ENCODE data around the gene IPO7. TPM values are rescaled to one million over a fixed set of nuclear protein-coding genes. Genes with fewer than 3 reads are reported as not detected.

IPO7 gene
- total and polyA plus RNA-seq, 2 of the 13 experiments (the other 11 are each of a cell fraction or from before 2014, with no cell fraction given): 59.4 to 98.4 TPM

- H3K4me2 ChIP-seq (ENCODE audit: low read depth, low read length): no peak overlapping the region
- ATAC-seq (peak; percentile 75), DNase-seq (ENCODE audit: low spot score) (peak; percentile 22), FAIRE-seq (no peak)
- no peaks in the 10 kb centered on the region for H3K4me1 ChIP-seq (ENCODE audit: insufficient read depth, low read length)
- no peaks in the 10 kb centered on the region for H3K27me3 ChIP-seq (ENCODE audit: control insufficient read depth in 1 of 2, insufficient read depth in 2 of 2, low read length in 2 of 2)
- ChIA-PET POLR2A (no interaction called here), CTCF (ENCODE audit: low intra/inter-chr PET ratio, low total read pairs) (no interaction called here)
- H3K9me3 ChIP-seq (ENCODE audit: low read length): no peaks in the 10 kb centered on the region
- no peak overlapping the region for H3K9ac ChIP-seq (ENCODE audit: insufficient read depth, low read depth, low read length)
- H4K20me1 ChIP-seq (ENCODE audit: insufficient read depth, low read length): no peaks in the 10 kb centered on the region
- H3K36me3 ChIP-seq (replicated peaks in 1 of 2; ENCODE audit: control insufficient read depth in 1 of 2, insufficient read depth in 2 of 2, low read length in 2 of 2): peaks cover 10 to 77% of the 10 kb centered on the region in 2 experiments
- BruUV-seq (replicated peaks): no TSS peak
- WGBS (ENCODE audit: low lambda C conversion rate): 79% methylated on average over 1 of the region's 1 CpG
- H3K4me3 ChIP-seq (replicated peaks in 1 of 3; ENCODE audit: insufficient read depth in 1 of 3, low read depth in 2 of 3, low read length in 3 of 3): no peak overlapping the region
- intact Hi-C loops (cut with micrococcal nuclease; ENCODE audit: unreplicated experiment) (no loop called here), in situ Hi-C loops (cut with HindIII; ENCODE audit: extremely low pct_ligation_motif_present, low pct_unique_long_range_greater_than_20kb) (no loop called here)
- TF ChIP-seq, protein P1, sequence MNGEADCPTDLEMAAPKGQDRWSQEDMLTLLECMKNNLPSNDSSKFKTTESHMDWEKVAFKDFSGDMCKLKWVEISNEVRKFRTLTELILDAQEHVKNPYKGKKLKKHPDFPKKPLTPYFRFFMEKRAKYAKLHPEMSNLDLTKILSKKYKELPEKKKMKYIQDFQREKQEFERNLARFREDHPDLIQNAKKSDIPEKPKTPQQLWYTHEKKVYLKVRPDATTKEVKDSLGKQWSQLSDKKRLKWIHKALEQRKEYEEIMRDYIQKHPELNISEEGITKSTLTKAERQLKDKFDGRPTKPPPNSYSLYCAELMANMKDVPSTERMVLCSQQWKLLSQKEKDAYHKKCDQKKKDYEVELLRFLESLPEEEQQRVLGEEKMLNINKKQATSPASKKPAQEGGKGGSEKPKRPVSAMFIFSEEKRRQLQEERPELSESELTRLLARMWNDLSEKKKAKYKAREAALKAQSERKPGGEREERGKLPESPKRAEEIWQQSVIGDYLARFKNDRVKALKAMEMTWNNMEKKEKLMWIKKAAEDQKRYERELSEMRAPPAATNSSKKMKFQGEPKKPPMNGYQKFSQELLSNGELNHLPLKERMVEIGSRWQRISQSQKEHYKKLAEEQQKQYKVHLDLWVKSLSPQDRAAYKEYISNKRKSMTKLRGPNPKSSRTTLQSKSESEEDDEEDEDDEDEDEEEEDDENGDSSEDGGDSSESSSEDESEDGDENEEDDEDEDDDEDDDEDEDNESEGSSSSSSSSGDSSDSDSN (CRISPR knock-in tag; IDR thresholded peaks at IDR 0.05): no peak
- TF ChIP-seq ZNF343 (CRISPR knock-in tag; IDR thresholded peaks at IDR 0.05) (no peak), ZBTB1 (CRISPR knock-in tag; IDR thresholded peaks at IDR 0.05; ENCODE audit: borderline replicate concordance) (no peak), SETDB1 (CRISPR knock-in tag; IDR thresholded peaks at IDR 0.05; ENCODE audit: borderline replicate concordance) (no peak), TCF7L2 (IDR thresholded peaks at IDR 0.05; ENCODE audit: low read depth, low read length) (no peak), FOSL1 (CRISPR knock-in tag; IDR thresholded peaks at IDR 0.05; ENCODE audit: borderline replicate concordance) (no peak), ZNF263 (CRISPR knock-in tag; IDR thresholded peaks at IDR 0.05) (no peak), ZBTB10 (CRISPR knock-in tag; IDR thresholded peaks at IDR 0.05; ENCODE audit: borderline replicate concordance) (no peak), REPIN1 (CRISPR knock-in tag; IDR thresholded peaks at IDR 0.05; ENCODE audit: borderline replicate concordance, low read depth) (no peak), ZFY (CRISPR knock-in tag; IDR thresholded peaks at IDR 0.05) (no peak), ZNF782 (CRISPR knock-in tag; IDR thresholded peaks at IDR 0.05; ENCODE audit: borderline replicate concordance) (no peak)
- TF ChIP-seq, protein P2, sequence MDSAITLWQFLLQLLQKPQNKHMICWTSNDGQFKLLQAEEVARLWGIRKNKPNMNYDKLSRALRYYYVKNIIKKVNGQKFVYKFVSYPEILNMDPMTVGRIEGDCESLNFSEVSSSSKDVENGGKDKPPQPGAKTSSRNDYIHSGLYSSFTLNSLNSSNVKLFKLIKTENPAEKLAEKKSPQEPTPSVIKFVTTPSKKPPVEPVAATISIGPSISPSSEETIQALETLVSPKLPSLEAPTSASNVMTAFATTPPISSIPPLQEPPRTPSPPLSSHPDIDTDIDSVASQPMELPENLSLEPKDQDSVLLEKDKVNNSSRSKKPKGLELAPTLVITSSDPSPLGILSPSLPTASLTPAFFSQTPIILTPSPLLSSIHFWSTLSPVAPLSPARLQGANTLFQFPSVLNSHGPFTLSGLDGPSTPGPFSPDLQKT (CRISPR knock-in tag; IDR thresholded peaks at IDR 0.05; ENCODE audit: borderline replicate concordance): no peak
- peaks cover 2% of the 10 kb centered on the region for H3K79me2 ChIP-seq (ENCODE audit: insufficient read depth, low read length)
- H3K27ac ChIP-seq (ENCODE audit: extremely low read length, insufficient read depth, low read length): no peak overlapping the region
- H2AFZ ChIP-seq (ENCODE audit: low read length): no peak overlapping the region
Observed at GRCh38 chr11:9428706-9429105, 44.3 kb downstream of the IPO7 start.

Data from HepG2 (cell line).